Colonic mucosa (tissue), 4 donors: ENCODE results near the gene BOD1. TPM values are rescaled to one million over a fixed set of nuclear protein-coding genes. Genes with fewer than 3 reads are reported as not detected.

Experiments
- DNase-seq: peaks from one replicate; pipeline ENCODE4 v3.0.0-alpha.2; 2020
- H3K27ac ChIP-seq: fragments of 200-600 bp; one replicate; pipeline ENCODE4 v1.8.0; 2021
- H3K27me3 ChIP-seq: fragments of 200-600 bp; one replicate; pipeline ENCODE4 v1.8.0; 2021
- H3K36me3 ChIP-seq: fragments of 200-600 bp; one replicate; pipeline ENCODE4 v1.8.0; 2021
- H3K4me1 ChIP-seq: fragments of 200-600 bp; one replicate; pipeline ENCODE4 v1.8.0; 2021; ENCODE audit warnings: mild to moderate bottlenecking
- H3K4me3 ChIP-seq: fragments of 200-600 bp; one replicate; pipeline ENCODE4 v1.8.0; 2021
- H3K9ac ChIP-seq, 2 donors: one replicate each; pipeline ENCODE4 v1.7.0; 2013; ENCODE audit warnings: control low read depth in 2 of 2, low read depth in 2 of 2, low read length in 2 of 2
- H3K9me3 ChIP-seq: fragments of 200-600 bp; one replicate; pipeline ENCODE4 v1.8.0; 2021
- CTCF ChIP-seq: fragments of 200-600 bp; IDR thresholded peaks from one replicate; pipeline ENCODE4 v1.8.0; 2022; ENCODE audit warnings: antibody characterized with exemption, mild to moderate bottlenecking
- intact Hi-C: fragments of 100-400 bp; cut with DNase I; formaldehyde crosslinking; loops from one replicate; pipeline ENCODE4 v1.14.1; 2022
- total RNA-seq, 2 donors: library from RNA; stranded (reverse); fragmentation: NEBNext Ultra II Directional in 1 of 2; extraction: Animal tissue kit (Norgen Biotek cat#: 25700) in 1 of 2; gene quantifications; one replicate each; pipeline ENCODE4 v1.2.1, GENCODE V29; 2021
- donor health status: healthy.
- donor health status: DM: no; HTN: no; CAD: no.
- donor health status: DM: no; HTN: no; CAD: no.

The BOD1 gene
- total RNA-seq, 2 donors from 2014 or later = 24.4 to 31.1 TPM

- Histone ChIP-seq H3K27me3 (no peaks in the 10 kb centered on the region), H3K4me1 (no peaks in the 10 kb centered on the region), H3K9me3 (no peaks in the 10 kb centered on the region), H3K36me3 (no peaks in the 10 kb centered on the region), H3K27ac (no peak overlapping the region), H3K9ac (no peak overlapping the region), H3K4me3 (no peak overlapping the region)
- no peak for TF ChIP-seq CTCF
- no peak for DNase-seq
- intact Hi-C loops = no loop called here
Observed at GRCh38 chr5:173568128-173568527, 48.3 kb downstream of the BOD1 start.

DNA sequence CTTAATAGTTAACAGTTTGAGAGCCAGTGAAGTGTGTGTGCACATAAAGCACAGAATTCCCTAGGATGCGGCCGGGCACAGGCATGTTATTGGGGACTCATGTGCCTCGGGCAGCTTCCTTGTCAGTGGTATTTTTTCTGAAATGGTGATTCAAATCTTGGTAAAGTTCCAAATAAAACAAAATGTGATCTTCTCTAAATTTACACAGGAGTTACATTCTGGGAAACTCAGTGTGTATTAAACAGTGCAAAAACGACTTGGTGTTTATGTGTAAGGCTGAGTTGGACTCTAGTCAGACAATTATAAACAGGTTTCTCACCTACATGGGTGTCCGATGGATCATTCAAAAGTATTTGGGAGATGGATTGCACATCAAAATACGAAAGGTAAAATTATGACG is 48.9 kb downstream of the BOD1 start:
- no peak for TF ChIP-seq CTCF
- Histone ChIP-seq H3K9me3 (no peaks in the 10 kb centered on the region), H3K27ac (no peak overlapping the region), H3K9ac (no peak overlapping the region), H3K36me3 (no peaks in the 10 kb centered on the region), H3K4me3 (no peak overlapping the region), H3K4me1 (no peaks in the 10 kb centered on the region), H3K27me3 (no peaks in the 10 kb centered on the region)
- intact Hi-C loops = no loop called here
- DNase-seq = no peak

DNA sequence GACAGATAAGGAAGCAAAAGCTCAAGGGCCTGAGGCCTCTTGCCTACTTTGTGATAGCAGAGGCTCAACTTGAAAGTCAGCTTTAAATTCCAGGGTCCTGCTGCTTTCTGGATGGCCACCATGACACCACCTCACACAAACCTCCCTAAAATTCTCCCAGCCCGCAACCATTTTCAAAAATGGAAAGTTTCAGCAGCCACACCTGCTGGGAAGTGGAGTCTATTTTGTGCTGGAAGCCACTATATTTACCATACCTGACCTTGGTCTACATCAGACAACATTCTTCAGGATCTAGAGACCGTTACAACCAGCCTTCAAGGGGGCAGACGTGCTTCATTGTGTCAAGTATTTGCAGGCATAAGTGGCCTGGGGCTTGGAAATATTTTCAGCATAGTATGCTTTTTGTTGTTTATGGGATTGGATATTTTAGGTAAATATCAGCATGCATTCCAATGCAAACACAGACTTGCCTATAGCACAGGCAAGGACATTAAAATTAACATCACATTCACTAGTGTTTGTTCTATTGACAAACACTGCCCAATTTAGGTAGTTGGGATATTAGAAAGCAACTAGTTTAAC is 50.9 kb downstream of the BOD1 start:
- Histone ChIP-seq H3K36me3 (no peaks in the 10 kb centered on the region), H3K27ac (no peak overlapping the region), H3K9me3 (no peaks in the 10 kb centered on the region), H3K4me3 (no peak overlapping the region), H3K9ac (no peak overlapping the region), H3K27me3 (no peaks in the 10 kb centered on the region), H3K4me1 (no peaks in the 10 kb centered on the region)
- TF ChIP-seq CTCF = no peak
- DNase-seq = no peak
- intact Hi-C loops = no loop called here

DNA sequence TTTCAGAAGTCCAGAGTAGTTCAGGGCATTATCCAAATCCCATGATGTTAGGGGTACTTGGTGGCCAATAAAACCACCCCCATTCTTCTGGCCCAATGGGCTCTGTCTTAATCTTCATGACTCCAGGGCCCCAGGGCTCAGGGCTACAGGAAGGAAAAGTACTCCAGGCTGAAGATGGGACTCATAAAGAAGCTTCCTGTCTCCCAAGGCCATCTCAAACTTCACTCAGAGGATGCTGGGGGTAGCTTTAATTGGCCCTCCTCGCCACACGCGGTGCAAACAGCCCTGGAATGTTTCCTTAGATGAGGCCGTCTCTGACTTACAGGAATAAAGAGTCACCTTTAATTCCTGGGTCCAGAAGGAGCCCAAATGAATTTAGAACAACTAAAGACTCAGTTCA is 52.3 kb downstream of the BOD1 start:
- Histone ChIP-seq H3K9me3 (no peaks in the 10 kb centered on the region), H3K27me3 (no peaks in the 10 kb centered on the region), H3K4me3 (no peak overlapping the region), H3K36me3 (no peaks in the 10 kb centered on the region), H3K4me1 (no peaks in the 10 kb centered on the region), H3K27ac (no peak overlapping the region), H3K9ac (no peak overlapping the region)
- TF ChIP-seq CTCF = no peak
- intact Hi-C loops = no loop called here
- DNase-seq = no peak

DNA sequence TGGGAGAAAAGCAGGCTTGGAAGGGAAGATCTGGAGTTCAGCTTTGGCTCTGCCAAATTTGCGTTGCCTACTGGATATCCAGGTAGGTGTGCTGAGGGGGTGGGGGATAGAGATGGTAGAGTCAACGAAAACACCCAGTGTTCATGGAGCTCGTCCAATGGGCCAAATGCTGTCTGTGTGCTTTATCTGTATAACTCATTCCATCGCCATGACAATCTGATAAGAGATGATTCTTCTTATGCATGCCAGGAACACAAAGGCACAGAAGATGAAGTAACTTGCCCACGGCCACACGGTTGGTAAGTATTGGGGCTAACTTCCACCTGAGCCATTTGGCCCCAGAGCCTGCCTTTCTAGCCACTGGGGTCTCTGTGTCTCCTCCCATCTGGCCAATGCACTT is 53.2 kb downstream of the BOD1 start:
- Histone ChIP-seq H3K4me3 (no peak overlapping the region), H3K9me3 (no peaks in the 10 kb centered on the region), H3K36me3 (no peaks in the 10 kb centered on the region), H3K27me3 (no peaks in the 10 kb centered on the region), H3K4me1 (no peaks in the 10 kb centered on the region), H3K27ac (no peak overlapping the region), H3K9ac (no peak overlapping the region)
- no peak for TF ChIP-seq CTCF
- intact Hi-C loops = no loop called here
- DNase-seq = no peak

DNA sequence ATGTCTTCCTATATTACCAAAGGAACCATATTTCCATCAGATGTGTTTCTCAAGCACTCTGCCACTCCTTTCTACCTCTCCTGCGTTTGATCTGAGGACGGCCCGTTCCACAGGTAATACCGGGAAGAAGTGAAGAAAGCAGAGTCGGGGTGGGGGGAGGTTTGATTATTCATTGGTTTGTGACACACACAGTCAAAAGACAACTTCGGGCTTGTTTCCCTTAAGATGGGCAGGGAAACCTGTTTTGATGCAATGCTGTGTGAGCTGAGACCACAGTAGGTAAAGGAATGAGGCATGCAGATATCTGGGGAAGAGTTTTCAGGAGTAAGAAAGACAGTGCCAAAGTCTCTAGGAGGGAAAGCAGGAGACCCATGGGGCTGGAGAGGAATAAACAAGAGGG is 54.0 kb downstream of the BOD1 start:
- Histone ChIP-seq H3K4me3 (no peak overlapping the region), H3K9ac (no peak overlapping the region), H3K4me1 (no peaks in the 10 kb centered on the region), H3K27me3 (no peaks in the 10 kb centered on the region), H3K36me3 (no peaks in the 10 kb centered on the region), H3K27ac (no peak overlapping the region), H3K9me3 (no peaks in the 10 kb centered on the region)
- no peak for DNase-seq
- intact Hi-C loops = no loop called here
- TF ChIP-seq CTCF = no peak
